Inflammatory macrophage treated with lipopolysaccharide for 4 hours (primary cell): ENCODE results near the gene POC1A.

Experiments used
- DNase-seq: peaks from one replicate; pipeline ENCODE4 v3.0.0-alpha.2; 2020

The POC1A gene

GRCh38 chr3:52083556-52084087, 70.6 kb downstream of the POC1A start:
- no peak for DNase-seq

DNA sequence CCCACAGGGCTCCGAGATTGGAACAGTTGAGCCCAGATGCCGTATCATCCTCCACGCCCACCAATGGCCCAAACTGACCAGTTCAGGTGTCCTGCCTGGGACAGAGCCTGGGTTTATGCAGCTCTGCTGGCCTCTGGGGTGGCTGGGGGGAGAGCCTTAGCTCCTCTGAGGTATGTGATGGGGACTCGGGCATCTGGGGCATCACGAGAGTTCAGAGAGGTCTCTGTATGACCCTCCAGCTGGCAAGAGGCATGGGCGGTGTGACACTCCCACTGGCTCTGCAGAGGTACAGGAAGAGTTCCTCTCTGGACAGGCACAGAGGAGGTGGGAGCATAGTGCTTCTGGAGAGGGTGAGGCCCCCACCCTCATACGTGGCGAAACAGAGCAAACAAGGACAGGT, 71.3 kb downstream of the POC1A start:
- DNase-seq, result no peak

GRCh38 chr3:52080830-52081719, 73.1 kb downstream of the POC1A start:
- DNase-seq, result no peak

GRCh38 chr3:52079958-52080357, 74.3 kb downstream of the POC1A start:
- DNase-seq, result no peak

DNA sequence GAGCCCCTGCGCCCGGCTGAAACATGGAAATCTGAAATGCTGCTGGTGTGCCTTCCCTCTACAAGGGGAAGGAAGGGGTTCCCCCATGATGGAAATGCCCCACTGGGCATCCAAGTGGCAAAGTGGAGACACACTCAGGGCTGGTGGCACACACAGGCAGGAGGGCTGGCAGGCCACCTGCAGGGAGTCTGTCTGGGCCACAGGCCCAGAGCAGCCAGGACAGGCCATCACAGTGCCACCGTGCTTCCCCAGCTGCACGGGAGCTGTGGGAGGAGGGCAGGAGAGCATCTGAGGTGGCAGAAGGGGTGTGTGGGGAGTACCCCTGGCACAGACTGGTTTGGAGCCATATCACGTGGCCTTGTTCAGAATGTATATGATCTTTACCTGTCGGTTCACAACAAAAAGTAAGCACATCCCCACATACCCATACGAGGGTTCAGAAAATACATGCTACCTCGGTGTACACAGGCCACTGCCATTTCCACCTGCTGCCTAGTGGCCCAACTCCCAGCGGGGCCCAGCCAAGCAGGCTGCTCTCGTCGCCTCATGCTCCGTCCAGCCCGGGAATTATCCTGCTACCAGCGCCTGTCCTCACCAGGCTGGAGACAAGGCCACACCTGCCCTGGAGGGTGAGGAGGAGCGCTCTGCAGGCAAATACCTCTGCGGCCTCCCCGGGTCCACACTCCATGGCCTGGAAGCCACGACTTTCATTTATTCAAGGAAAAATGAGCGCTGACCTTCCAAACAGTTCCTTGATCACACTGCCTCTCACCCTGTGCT, 75.3 kb downstream of the POC1A start:
- no peak for DNase-seq

- DNase-seq, result no peak
Measured at GRCh38 chr3:52077925-52078324, 76.3 kb downstream of the POC1A start.

GRCh38 chr3:52076896-52077780, 77.1 kb downstream of the POC1A start:
- DNase-seq, result peak; percentile 34

DNA sequence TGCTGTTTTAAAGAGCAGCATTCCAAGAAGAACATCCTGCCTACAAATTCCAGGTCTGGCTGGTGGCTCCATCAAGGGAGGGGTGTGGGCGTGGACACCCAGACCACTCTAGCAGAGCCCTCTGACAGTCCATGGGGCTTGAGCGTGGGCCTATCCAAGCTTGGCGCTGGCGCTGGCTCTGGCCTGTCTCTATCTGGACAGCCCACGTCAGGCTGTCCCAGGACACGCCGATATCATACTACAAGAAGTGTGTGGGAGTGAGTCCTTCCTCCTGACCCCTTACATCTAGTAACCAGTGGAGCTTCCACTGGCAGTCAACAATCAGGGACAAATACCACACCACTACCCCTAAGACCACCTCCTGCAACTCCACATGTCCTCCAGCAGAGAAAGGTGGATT, 80.7 kb downstream of the POC1A start:
- peak; percentile 44 for DNase-seq

DNA sequence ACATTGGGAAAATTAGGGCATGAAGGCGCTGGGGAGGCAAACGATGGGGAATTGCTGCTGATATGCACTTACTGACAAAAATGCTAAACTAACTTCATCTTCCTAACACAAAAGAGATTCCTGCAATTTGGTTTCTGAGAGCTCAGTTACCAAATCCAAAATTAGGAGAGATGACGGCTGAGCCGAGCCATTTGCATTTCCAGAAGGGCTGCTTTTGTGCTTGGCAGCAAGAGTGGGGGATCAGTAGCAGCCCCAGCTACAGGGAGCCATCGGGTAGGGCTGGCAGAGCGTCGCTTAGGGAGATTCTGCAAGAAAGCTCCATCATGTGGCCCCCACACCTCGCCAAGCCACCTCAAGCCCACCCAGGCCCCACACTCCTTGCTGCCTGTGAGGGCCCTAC, 81.8 kb downstream of the POC1A start:
- DNase-seq, result no peak

DNA sequence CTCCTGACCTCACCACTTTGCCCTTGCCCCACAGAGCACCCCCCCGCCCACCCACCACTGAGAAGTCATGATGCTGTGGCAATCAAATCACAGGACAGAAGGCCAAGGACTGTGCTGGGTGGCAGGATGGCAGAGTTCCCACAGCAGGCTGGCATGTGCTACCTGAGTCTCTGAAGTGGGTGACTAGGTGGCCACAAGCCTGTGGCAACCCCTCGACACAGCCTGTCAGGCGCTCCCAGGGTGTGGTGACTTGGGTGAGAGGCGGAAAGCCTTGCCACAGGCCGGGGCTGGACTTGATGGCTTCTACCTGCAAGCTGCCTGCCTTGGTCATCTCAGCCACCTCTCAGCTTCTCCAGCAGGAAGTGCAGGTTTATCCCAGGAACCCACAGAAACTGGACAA, 82.2 kb downstream of the POC1A start:
- DNase-seq, result no peak

DNA sequence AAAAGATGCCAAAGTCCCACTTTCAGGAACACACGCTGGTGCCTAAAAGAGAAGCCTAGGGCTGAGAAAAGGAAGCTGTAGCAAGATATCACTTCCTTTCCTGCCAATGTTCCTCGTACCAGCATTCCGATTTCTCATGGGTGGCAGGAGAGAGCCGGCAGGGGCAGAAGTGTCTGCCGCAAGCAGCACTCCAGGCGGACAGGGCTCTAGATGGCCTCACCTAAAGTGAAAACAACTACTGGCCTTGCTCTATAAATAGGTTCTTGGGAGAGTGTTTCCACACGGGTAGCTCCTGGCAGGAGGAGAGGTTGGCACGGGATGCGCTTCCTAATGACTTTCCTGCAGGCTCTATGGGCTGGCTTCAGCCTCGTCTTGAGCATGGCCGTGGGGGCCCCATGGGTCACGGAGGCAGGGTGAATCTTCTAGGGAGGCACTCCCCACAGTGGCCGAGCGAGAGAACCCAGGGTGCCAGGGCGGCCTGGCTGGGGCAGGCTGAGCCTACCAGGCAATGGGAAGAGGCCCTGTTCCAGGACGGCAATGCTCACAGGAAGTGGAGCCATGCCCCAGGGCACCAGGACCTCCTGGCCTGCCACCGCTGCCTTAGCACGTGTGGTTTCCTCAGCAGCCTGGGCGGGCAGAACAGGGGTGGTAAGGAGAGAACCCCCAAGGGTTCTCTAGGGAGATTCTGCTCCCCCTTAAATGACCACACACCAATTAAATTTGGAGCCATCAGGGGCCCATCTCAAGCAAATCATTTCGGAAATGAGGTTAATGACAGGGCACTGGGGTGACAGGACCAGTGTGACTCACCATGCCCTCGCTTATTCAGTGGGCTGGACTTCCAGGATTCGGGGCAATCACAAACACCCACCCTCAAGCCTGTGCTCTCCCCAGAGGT, 83.2 kb downstream of the POC1A start:
- DNase-seq, result peak; percentile 70

DNA sequence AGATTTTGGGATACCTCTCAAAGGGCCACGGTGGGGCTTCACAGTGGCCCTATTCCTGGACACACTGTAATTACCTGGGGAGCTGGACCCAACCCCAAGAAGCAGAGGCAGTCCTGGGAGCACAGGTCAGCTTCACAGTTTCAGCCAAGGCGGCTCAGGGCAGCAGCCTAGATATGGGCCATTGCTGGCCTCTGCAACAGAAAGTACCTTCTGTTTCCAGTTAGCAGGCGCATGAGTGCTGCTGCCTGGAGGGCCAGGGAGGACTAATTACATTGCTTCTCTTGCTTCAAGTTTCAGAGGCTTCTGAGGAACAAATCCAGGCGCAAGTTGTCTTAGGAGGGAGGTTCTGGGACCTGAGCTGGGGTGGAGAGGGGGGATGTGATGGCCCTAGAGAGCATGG, 84.4 kb downstream of the POC1A start:
- no peak for DNase-seq

GRCh38 chr3:52069135-52069534, 85.1 kb downstream of the POC1A start:
- DNase-seq, result no peak

GRCh38 chr3:52068730-52069129, 85.5 kb downstream of the POC1A start:
- no peak for DNase-seq

DNA sequence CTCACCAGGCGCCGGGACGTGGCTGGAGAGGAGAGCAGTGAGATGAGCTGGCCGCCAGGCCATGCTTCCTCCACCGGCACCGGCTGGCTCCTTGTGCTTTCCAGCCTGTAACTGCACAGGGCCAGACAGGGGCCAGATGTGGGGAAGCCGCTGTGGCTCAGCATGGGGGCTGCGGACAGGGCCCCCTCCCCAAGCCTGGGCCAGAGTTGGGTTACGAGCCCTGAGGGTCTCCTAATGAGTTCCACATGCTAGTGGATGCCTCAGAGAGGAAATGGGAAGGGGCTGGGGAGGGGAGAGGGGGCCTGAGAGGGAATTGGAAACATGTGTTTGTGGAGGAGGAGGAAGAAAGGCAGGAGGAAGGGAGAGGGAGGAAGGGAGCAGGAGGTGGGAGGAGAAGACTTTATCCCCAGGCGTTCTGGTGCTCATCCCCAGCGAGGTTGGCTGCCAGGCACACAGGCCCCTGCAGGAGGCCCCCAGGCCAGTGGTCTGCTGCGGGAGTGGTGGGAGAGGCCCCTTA, 86.1 kb downstream of the POC1A start:
- no peak for DNase-seq

DNA sequence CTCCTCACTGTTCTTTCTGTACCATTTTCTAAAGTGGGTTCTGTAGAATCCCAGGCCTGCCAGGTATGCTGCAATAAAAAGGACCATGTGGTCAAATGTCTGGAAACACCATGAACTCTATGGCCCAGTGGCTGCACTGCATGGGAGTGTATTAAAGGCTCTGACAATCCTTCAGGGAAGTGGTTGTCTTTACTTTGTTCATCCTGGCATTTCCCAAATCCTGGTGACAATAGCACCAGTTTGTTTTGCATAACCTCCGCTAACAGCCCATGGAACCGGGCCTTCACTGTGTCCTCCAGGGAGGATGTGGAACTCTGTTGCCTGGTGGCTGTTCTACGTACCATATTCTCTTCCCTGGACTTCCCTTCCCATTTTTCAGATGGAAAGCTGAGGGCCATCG, 86.7 kb downstream of the POC1A start:
- peak; percentile 48 for DNase-seq

GRCh38 chr3:52067046-52067445, 87.2 kb downstream of the POC1A start:
- DNase-seq, result no peak

DNA sequence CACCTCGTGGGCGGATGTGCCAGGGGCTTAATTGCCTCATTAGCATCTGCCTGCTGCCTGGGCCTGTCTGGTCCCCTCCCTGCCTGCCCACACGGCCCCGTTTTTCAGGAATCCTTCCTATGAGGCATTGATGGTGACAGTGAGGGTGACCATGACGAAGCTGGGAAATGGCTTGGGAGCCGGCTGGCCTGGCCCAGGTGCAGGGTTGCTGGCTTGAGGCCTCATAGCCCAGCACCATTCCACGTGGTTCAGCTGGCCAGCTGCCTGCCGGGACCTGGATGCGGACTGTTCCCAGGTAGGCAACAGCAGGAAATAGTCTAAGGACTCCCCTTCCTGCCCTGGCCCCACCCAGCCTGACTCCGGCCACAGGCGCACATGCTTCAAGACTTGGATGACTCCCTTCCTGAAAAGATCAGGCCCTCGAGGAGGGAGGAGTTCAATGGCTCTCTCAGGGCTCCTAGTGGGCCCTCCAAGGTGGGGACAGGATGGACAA, 88.9 kb downstream of the POC1A start:
- no peak for DNase-seq

DNA sequence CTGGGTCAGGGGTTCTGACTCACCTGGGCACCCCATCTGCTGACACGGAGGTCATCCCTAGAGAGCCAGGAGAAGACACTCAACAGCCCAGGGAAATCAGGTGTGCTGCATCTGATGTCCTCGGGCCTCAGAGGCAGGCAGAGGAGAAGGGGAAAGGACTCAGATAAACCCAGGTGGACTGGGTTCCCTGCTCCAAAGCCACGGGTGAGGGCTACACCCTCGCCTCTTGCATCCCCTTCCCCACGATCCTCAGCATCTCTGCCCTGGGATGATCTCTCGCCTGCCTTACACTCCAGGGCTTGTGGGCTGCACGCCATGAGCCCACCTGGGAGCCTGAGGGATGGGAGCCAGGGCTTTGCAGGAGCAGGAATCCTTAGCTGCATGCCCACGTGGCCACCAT, 89.7 kb downstream of the POC1A start:
- DNase-seq, result no peak

GRCh38 chr3:52063026-52063723, 91.0 kb downstream of the POC1A start:
- no peak for DNase-seq

GRCh38 chr3:52062505-52062904, 91.7 kb downstream of the POC1A start:
- peak; percentile 97 for DNase-seq
